Measurements from ENCODE around the gene FOLR1. TPM values are rescaled to one million over a fixed set of nuclear protein-coding genes. Genes with fewer than 3 reads are reported as not detected.
A peak's percentile ranks its signal among the peaks of the same experiment; 100 is the strongest.

FOLR1 gene
- polyA plus RNA-seq, 1 donor from 2014 or later = not detected

DNA sequence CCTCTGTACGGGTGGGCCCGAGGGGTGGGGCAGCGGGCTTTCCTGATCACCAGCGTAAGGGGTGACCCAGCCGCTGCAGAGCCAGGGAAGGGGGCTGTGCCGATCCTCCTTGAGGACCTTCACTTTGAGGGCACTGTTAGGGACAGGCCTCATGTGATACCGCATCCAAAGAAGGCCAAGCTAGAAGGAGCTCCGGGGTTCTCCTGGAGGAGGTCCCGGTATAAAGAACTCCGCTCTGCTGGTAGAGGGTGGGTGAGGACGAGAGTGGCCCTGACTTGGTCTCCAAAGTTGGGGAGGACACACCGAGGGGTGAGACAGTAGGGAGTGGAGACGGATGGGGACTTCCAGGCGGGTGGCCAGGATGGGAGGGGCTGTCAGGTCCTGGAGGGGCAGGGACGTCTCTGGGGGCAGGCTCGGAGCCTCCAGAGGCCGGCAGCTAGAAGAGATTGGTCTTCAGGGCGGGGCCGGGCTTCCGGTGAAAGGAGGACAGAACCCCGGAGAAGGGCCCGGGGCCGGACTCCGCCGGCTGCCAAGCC is 47.4 kb downstream of the FOLR1 start:
- Histone ChIP-seq H3K27me3 (ENCODE audit: insufficient read depth, low read depth, low read length) (peaks cover 61% of the 10 kb centered on the region), H2AFZ (ENCODE audit: low read depth, low read length) (no peak overlapping the region), H3K79me2 (replicated peaks; ENCODE audit: insufficient read depth, low read length) (no peaks in the 10 kb centered on the region), H3K9me3 (ENCODE audit: low read length) (peaks cover 4% of the 10 kb centered on the region), H3K9me2 (ENCODE audit: insufficient read depth, low read length) (no peaks in the 10 kb centered on the region), H3K4me3 (ENCODE audit: low read length) (no peak overlapping the region), H3K36me3 (ENCODE audit: insufficient read depth, low read length) (no peaks in the 10 kb centered on the region), H3K27ac (ENCODE audit: low read length) (no peak overlapping the region), H4K20me1 (ENCODE audit: insufficient read depth) (no peaks in the 10 kb centered on the region), H3F3A (ENCODE audit: insufficient read depth, low read length, poor library complexity, severe bottlenecking) (no peaks in the 10 kb centered on the region), H3K9ac (ENCODE audit: low read length) (no peak overlapping the region), H3K4me2 (ENCODE audit: low read length) (no peak overlapping the region)
- peak; percentile 12 for TF ChIP-seq EZH2 (IDR thresholded peaks at IDR 0.05; ENCODE audit: borderline replicate concordance, insufficient read depth, low read length, poor library complexity, severe bottlenecking)
- TF ChIP-seq MXI1 (conservative IDR thresholded peaks at IDR 0.05; ENCODE audit: poor library complexity, severe bottlenecking) = no peak

DNA sequence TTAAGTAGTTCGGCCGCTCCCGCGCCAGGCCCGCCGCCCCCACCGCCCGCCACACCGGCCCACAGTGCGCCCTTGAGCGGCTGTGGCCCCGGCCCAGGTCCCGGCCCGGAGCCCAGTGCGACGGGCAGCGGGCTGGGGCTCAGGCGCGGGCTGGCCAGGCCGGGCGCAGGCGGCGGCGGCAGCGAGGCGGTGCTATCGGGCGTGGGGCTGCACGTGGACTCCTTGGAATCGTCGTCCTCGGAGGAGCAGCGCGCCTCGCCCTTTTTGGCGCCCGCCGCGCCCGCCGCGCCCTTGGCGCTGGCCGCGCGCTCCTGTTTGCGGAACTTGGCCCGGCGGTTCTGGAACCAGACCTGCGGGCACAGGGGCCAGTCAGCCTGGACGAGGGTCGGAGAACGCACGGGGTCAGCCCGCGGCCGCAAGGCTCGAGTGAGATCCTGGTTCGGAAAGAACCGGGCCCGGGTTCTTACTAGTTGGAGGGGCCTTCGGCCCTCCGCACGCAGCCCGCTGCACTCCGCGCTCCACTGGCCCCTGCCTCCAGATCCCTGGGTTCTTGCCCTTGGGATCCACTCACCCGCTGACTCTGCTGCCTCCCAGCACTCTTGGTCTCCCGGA is 48.0 kb downstream of the FOLR1 start:
- H3K9me3 ChIP-seq (ENCODE audit: low read length) = peaks cover 4% of the 10 kb centered on the region
- no peaks in the 10 kb centered on the region for H3K36me3 ChIP-seq (ENCODE audit: insufficient read depth, low read length)
- no peaks in the 10 kb centered on the region for H3K79me2 ChIP-seq (replicated peaks; ENCODE audit: insufficient read depth, low read length)
- H3K4me3 ChIP-seq (ENCODE audit: low read length) = peak overlapping the region; percentile 43
- H3K9me2 ChIP-seq (ENCODE audit: insufficient read depth, low read length) = no peaks in the 10 kb centered on the region
- no peaks in the 10 kb centered on the region for H4K20me1 ChIP-seq (ENCODE audit: insufficient read depth)
- H2AFZ ChIP-seq (ENCODE audit: low read depth, low read length) = no peak overlapping the region
- H3F3A ChIP-seq (ENCODE audit: insufficient read depth, low read length, poor library complexity, severe bottlenecking) = no peaks in the 10 kb centered on the region
- peaks cover 66% of the 10 kb centered on the region for H3K27me3 ChIP-seq (ENCODE audit: insufficient read depth, low read depth, low read length)
- no peak overlapping the region for H3K9ac ChIP-seq (ENCODE audit: low read length)
- TF ChIP-seq EZH2 (IDR thresholded peaks at IDR 0.05; ENCODE audit: borderline replicate concordance, insufficient read depth, low read length, poor library complexity, severe bottlenecking) (peak; percentile 23), TAF1 (IDR thresholded peaks at IDR 0.05; ENCODE audit: low read depth) (no peak)
- no peak overlapping the region for H3K4me2 ChIP-seq (ENCODE audit: low read length)
- no peak overlapping the region for H3K27ac ChIP-seq (ENCODE audit: low read length)

DNA sequence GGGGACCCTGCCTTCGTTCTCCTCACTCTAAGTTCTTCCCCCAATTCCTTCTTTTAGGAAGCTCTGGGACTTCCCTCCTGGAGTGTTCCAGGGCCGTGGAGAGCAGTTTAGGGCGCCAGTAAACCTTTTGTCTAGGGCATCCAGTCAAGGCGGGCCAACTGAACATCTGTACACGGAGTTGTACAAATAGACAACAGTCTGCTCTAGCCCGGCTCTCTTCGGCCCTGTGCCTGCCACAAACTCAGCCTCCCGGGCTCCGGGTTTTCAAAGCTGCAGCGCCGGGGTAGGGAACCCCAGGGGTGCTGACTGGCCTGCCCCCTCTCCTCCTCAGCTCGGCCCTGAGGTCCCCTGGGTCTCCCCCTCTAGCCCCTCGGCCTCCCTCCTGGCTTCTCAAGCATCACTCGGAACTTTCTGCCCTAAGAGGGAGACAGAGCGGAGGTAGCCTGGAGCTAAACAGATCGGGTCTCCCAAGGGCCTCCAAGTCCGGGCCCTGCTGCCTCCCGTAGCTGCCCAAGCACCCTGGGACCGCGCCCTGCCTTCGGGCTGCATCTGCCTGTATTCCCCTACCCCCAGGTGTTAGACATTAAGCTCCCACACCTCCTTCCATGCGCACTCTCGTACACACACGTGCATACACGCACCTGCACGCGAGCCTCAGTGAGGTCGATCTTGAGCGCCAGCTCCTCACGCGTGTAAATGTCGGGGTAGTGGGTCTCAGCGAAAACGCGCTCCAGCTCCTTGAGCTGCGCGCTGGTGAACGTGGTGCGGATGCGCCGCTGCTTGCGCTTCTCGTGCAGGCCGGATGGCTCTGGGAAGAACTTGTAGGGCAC is 48.7 kb downstream of the FOLR1 start:
- no peaks in the 10 kb centered on the region for H4K20me1 ChIP-seq (ENCODE audit: insufficient read depth)
- no peak overlapping the region for H3K27ac ChIP-seq (ENCODE audit: low read length)
- peak overlapping the region; percentile 43 for H3K4me3 ChIP-seq (ENCODE audit: low read length)
- H3K79me2 ChIP-seq (replicated peaks; ENCODE audit: insufficient read depth, low read length) = no peaks in the 10 kb centered on the region
- no peaks in the 10 kb centered on the region for H3K36me3 ChIP-seq (ENCODE audit: insufficient read depth, low read length)
- peaks cover 4% of the 10 kb centered on the region for H3K9me3 ChIP-seq (ENCODE audit: low read length)
- H3K9me2 ChIP-seq (ENCODE audit: insufficient read depth, low read length) = no peaks in the 10 kb centered on the region
- no peak overlapping the region for H3K9ac ChIP-seq (ENCODE audit: low read length)
- no peak for TF ChIP-seq EZH2 (IDR thresholded peaks at IDR 0.05; ENCODE audit: borderline replicate concordance, insufficient read depth, low read length, poor library complexity, severe bottlenecking)
- TF ChIP-seq, protein P1, sequence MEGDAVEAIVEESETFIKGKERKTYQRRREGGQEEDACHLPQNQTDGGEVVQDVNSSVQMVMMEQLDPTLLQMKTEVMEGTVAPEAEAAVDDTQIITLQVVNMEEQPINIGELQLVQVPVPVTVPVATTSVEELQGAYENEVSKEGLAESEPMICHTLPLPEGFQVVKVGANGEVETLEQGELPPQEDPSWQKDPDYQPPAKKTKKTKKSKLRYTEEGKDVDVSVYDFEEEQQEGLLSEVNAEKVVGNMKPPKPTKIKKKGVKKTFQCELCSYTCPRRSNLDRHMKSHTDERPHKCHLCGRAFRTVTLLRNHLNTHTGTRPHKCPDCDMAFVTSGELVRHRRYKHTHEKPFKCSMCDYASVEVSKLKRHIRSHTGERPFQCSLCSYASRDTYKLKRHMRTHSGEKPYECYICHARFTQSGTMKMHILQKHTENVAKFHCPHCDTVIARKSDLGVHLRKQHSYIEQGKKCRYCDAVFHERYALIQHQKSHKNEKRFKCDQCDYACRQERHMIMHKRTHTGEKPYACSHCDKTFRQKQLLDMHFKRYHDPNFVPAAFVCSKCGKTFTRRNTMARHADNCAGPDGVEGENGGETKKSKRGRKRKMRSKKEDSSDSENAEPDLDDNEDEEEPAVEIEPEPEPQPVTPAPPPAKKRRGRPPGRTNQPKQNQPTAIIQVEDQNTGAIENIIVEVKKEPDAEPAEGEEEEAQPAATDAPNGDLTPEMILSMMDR (IDR thresholded peaks at IDR 0.05; ENCODE audit: poor library complexity, severe bottlenecking) = no peak
- TF ChIP-seq POLR2AphosphoS5 (IDR thresholded peaks at IDR 0.05) = peak; percentile 26
- no peak overlapping the region for H2AFZ ChIP-seq (ENCODE audit: low read depth, low read length)
- no peaks in the 10 kb centered on the region for H3F3A ChIP-seq (ENCODE audit: insufficient read depth, low read length, poor library complexity, severe bottlenecking)
- no peak overlapping the region for H3K4me2 ChIP-seq (ENCODE audit: low read length)
- peaks cover 73% of the 10 kb centered on the region for H3K27me3 ChIP-seq (ENCODE audit: insufficient read depth, low read depth, low read length)
